Stimulated activated CD4-positive, alpha-beta T cell treated with anti-CD3 and anti-CD28 coated beads, Interleukin-15, amount 100 ng/mL, for 1 hour (primary cell): ENCODE measurements around the gene SMARCC2.

Experiments
- DNase-seq, 2 donors: peaks; one replicate each; pipeline ENCODE4 v3.0.0-alpha.2; 2020; ENCODE audit warnings: low read depth in 1 of 2, low spot score in 1 of 2

The SMARCC2 gene

DNA sequence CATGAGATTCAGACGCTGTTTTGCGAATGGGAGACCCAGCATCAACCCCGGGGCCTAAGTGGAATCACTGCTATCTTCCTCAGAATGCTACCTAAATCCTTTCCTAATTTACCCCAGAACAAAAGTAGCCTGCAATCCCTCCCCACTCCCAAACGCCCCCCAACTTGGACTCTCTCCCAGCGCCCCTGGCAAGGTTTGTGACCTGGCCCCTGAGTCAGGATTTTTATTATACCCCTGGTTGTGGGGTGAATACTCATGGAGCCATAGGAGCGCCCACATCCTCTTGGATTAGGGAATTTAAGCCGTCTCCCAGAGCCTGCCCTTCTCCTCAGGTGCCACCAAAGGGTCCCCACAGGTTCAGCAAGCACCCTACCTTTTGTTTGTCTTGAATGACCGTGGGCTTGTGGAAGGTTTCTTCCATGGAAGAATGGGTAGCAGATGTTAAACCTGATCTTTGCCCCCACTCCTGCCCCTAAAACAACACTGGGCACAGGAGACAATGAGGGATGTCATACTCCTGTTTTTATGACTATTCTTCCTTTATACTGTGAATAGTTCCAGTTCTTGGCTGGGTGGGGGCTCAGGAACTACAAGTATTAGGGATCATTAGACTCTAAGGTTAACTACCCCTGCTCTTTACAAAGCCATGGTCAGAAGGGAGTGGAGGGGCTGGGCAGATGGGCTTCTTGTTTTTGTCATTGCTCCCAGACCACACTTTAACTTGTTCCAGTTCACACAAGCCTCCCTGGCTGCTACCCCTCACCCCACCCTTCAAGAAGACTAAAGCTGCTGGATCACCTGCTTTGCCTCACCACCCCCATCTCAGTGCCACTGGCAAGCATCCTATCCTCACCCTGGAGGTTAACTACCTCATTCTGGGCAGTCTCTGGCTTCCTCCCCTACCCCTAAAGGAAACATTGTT, 36.3 kb downstream of the SMARCC2 start:
- no peak for DNase-seq

DNA sequence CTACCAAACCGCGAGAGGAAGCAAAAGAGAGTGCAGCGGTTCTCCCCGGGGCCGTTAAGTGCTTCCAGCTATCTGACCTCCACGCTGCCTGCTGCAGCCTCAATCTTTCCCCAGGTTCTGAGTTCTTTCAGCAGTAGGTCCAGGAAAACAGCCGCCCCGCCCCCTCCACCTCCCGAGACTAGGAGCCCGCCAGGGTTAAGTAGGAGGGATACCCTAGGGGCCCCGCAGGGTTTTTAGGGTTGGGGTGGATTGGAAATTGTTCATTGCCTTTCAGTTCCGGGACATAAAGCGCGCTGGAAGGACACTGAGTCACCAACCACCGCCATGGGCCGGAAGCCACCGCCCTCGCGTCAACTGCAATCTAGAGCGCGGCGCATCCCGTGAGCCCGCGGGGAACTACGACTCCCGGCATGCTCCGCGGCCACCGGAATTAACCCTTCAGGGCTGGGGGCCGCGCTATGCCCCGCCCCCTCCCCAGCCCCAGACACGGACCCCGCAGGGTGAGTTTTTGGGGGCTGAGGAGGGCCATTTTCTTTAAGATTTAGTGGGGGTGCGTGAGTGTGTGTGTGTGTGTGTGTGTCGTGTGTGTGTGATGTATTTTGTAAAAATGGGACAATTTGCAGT, 37.0 kb downstream of the SMARCC2 start, which contains the start of gene MYL6B:
MYL6B (plus strand) TSS at position 456 of the 624 bp plus-strand sequence. CDS start 1,332 bp downstream, outside the sequence.
- DNase-seq = peak; percentile 81 to 90

DNA sequence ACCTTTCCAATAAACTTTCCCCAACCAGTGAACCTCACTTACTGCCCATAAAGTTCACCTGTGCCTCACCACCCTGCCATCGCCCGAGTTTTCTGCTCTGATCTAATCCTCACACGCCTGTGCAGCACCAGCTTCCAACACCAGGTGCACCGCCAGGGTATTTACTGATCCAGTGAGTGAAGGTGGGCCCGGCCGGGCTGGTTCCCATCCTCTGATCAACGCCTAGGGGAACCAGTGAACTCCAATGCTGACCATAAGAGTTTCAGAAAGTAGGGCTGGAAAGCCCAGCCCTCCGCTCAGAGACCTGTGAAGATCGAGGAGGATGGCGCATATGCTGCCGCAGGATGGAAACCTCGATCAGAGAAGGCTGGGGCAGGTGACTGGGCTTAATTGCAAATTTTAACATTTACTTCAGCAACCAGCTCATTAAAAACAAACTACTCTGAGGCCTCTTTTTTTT, 37.6 kb downstream of the SMARCC2 start:
- DNase-seq = peak; percentile 28 to 41

DNA sequence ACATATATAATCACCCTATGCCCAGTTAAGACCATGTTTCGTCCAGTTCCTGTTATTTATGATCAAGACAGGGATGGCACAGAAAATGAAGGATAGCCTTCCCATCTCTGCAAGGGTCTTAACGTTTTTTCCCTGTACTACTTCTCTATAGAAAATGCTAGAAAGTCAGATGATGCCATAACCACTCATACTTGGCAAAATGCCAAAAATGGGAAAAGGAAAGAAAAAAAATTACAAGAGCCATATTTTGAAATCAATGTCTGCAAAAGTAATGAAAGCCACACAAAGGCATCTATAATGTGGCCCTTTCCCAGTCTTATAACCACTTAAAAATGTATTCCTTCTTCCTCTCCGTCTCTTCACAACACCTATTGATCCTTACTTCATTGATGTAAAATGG, 38.7 kb downstream of the SMARCC2 start:
- DNase-seq = no peak

DNA sequence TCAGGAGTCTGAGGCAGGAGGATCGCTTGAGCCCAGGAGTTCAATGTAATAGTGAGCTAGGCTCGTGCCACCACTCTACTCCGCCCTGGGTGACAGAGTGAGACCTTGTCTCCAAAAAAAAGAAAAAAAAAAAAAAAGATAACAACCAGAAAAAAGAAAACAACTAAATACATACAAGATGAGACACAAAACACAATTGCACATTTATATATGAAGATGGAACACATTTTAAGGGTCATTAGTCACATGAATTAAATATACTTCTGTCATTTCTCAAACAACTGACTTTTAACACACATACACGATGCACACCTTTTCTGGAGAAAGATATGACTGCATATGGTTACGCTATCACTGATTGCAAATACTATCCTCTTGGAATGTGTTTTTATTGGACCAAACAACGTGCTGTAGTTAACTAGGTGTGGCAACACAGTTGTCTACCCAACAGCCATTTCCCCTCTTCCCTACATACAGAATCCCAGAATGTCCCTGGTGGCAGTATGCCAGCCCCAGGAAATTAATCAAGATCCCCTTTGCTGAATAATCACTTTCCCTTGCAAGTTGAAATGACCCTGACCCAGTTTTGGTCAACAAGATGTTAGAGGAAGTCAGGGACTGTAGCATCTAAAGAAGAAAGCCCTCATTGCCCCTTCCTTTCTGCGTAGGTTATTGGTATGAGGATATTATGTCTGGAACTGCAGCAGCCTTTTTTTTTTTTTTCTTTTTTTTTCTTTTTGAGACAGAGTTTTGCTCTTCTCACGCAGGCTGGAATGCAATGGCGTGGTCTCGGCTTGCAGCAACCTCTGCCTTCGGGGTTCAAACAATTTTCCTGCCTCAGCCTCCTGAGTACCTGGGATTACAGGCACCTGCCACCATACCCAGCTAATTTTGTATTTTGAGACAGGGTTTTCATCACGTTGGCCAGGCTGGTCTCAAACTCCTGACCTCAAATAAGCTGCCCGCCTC, 42.5 kb downstream of the SMARCC2 start:
- no peak for DNase-seq

DNA sequence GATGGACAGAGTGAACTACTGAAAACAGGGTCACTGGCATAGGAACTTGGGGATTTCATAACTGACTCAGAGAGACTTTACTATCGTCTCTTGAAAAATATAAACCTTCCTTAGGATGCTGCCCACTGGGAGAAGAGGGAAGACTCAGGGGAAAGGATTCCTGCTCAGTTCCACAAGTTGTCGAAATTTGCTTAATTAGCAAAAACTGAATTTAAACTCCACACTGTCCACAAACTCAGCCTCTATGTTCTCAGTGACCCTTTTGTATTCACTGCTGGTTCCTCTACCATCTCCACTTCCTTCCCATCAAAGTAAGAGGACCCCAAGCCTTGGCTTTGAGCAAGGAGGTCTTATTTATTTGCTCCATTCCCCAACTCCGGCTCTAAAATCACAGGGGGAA, 44.1 kb downstream of the SMARCC2 start:
- no peak for DNase-seq

DNA sequence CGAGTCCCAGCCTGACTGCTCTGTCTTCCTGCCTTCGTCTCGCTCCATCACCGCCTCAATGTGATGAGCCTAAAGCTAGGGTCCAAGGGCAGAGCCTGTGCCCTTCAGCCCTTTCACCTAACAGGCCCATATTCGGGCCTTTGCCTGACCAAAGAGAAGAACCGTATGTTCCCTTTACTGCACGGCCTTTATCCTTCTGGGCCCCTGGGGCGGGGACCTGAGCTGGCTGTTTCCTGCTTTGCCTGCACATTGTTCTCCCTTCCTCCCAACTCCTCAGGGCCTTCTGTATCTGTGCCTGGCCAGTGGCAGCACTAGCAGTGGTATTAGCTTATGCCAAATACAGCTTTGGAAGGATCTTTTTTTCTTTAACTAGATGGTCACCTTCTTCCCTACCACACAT, 45.4 kb downstream of the SMARCC2 start:
- no peak for DNase-seq

DNA sequence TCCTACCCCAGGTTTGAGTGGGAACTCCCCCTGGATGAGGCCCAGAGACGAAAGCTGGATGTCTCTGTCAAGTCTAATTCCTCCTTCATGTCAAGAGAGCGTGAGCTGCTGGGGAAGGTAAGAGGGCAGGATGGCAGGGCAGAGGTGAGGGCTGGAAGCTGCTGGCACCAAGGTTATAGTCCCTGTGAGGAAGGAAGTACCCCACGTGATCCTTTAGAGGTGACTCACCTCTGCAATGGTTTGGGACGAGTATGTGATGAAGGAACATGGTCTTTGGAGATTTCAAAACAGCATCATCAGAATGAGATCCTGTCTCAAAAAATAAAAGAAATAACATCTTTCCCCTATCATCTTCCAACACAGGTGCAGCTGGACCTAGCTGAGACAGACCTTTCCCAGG, 46.1 kb downstream of the SMARCC2 start:
- DNase-seq = no peak

DNA sequence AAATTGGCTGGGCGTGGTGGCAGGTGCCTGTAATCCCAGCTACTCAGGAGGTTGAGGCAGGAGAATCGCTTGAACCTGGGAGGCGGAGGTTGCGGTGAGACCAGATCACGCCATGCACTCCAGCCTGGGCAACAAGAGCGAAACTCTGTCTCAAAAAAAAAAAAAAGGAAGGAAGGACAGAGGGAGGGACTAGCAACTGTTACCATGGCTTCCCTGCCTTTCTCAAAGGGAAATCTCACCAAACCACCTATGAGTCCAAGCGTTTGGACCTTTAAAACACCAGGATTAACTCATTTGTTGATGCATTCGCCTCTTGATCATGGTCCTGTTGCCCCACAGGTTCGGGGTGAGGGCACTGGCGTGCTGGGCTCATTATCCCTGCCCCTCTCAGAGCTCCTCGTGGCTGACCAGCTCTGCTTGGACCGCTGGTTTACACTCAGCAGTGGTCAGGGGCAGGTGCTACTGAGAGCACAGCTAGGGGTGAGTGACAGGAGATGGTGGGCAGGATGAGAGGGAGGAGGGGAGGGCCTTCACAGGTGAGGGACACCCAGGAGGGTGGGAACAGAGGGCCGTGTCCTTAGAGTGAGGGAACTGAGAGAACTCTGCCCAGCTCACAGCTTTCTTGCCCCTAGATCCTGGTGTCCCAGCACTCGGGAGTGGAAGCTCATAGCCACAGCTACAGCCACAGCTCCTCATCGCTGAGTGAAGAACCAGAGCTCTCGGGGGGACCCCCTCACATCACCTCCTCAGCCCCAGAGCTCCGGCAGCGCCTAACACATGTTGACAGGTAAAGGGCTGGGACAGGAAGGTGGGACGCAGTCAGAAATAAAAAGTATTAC, 47.1 kb downstream of the SMARCC2 start:
- DNase-seq = no peak

DNA sequence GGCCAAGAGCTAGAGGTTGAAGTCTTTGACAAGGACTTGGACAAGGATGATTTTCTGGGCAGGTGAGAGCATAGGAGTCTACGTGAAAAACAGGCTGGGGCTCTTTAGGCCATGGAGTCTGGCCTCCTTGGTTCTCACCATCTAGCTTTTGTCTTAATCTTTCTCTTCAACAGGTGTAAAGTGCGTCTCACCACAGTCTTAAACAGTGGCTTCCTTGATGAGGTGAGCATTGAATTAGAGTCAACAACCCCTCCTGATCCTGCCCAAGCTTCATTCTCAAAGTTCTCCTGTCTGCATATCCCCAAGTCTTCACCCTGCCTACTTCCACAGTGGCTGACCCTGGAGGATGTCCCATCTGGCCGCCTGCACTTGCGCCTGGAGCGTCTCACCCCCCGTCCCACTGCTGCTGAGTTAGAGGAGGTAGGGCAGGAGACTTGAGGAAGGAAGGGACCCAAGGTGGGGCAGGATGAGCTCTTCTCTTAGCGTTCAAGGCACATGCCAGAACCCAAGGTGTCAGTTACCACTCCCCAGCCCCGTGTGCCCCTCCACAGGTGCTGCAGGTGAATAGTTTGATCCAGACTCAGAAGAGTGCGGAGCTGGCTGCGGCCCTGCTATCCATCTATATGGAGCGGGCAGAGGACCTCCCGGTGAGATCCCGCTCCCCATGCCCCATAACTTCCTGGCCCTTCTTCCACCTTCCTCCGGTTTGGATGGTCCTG, 51.3 kb downstream of the SMARCC2 start:
- DNase-seq = no peak

DNA sequence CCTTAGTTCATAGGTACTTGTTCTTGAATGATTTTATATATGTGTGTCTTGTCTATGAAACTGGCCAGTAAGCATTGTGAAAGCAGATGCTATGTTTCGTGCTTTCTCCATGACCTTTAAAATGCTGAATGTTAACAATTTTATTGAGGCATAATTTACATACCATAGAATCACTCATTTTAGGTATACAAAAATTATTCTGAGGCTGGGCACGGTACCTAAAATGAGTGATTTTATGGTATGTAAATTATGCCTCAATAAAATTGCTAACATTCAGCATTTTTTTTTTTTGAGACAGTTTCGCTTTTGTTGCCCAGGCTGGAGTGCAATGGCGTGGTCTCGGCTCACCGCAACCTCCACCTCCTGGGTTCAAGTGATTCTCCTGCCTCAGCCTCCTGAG, 54.4 kb downstream of the SMARCC2 start:
- no peak for DNase-seq

DNA sequence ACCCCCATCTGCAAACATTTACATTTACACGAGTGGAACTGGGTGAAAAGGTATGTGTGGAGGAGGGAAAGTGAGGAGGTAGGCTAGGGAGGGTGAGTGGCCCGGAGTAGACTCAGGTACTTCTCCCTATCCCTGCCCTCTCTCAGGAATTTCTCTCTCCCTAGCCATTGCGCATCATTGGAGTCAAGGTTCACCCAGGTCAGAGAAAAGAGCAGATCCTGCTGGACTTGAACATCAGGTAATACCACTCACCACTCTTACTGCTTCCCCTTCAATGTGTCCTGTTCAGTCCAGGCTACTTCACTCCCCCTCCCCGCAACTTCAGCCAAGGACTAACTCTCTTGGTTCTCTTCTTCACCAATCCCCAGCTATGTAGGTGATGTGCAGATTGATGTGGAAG, 58.4 kb downstream of the SMARCC2 start:
- no peak for DNase-seq

DNA sequence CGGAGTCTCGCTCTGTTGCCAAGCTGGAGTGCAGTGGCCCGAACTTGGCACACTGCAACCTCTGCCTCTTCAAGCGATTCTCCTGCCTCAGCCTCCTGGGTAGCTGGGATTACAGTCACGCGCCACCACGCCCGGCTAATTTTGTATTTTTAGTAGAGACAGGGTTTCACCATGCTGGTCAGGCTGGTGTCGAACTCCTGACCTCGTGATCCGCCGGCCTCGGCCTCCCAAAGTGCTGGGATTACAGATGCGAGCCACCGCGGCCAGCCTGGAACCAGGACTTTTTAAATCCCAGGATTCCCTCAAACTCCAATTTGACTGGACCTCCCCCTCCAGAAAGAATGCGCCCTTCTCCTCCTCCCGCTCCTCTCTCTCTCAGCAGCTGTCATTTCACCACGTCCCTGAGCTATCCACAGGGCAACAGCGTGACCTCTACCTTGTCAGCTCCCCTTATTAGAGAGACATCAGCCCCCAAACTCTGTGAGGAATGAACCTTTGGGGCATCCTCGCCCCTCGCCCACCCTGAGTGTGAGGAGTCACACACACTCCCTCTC, 59.3 kb downstream of the SMARCC2 start:
- DNase-seq = no peak

DNA sequence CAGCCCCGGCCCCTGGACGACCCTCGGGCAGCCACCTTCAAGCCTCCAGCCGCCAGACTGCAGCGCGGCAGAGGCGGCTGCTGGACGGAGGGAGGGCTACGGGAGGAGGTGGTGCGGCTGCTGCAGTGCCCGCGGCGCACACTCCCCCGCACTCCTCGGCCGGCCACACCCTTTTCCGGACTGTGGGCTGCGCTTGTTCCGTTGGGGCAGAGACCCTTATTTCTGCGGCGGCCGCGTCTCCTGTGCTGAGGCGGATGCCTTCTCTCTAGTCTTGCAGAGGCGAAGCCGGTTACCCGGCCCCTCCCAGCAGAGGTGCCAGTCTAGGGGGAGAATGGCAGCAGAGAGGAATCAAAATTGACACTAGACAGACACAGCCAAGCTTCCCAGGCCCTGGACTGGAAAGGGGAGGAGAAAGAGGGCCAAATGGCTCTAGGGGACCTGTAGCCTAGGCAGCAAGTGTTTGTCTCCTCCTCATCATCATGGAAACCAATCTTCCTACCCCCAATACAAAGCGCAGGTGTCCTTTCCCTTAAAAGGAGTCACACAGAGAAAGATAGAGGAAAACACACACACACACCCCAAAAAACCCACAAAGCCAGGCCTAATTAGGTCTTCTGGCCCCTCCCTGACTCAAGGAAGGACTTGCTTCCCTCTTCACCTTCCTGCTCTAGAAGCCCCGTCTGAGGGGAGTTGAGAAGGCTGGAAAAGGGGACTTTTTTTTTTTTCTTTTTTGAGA, 59.9 kb downstream of the SMARCC2 start:
- peak; percentile 38 to 60 for DNase-seq

DNA sequence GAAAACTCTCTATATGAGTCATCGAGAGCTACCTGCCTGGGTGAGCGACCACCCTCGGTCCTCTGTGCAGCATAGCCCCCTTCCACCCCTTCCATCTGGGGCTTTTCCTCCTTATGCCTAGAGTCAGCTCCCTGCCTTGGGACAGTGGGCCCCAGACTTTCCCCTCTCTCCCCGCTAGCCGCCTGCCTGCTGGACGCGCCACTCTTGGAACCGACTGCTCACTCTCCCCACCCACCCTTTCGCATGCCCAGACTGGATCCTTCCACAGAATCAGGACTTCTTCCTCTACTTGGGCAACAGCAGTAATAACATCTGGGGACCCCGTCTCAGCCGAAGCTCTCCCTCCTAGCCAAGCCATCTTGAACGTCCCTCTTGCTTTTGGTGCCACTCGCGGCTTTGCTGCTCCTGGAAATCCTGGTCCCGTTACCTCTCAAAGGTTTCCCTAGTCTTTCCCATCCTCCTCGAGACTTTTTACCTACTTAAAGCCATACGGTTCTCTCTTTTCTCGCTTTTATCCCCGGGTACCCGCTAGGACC, 60.5 kb downstream of the SMARCC2 start:
- DNase-seq = no peak

DNA sequence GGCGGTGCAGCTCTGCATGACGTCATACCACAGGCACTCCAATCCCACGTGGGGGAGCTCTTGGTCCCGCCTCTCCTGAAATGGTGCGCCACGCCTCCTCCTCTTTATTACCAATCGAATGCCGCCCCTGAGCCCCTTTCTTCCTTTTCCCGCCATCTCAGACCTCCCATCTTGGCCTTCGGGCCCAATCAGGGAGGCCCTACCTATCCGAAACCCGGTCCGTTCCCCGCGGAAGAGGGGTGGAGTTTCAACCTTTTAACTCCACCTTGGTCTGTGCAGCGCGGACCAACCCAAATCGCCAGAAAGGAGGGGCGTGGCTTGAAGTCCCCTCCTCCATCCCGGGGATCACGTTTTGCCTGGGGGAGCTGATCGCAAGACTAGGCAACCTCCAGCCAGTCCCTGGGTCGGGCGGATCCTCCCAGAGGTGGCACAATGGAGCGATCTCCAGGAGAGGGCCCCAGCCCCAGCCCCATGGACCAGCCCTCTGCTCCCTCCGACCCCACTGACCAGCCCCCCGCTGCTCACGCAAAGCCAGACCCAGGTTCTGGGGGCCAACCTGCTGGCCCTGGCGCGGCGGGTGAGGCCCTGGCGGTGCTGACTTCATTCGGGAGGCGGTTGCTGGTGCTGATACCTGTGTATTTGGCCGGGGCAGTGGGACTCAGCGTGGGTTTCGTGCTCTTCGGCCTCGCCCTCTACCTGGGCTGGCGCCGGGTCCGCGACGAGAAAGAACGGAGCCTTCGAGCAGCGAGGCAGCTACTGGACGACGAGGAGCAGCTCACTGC, 61.2 kb downstream of the SMARCC2 start, which contains the start of gene ESYT1:
ESYT1 (plus strand) TSS at position 380 of the 782 bp plus-strand sequence; CDS start at position 433, 53 bp downstream.
- DNase-seq = peak; percentile 83 to 95

DNA sequence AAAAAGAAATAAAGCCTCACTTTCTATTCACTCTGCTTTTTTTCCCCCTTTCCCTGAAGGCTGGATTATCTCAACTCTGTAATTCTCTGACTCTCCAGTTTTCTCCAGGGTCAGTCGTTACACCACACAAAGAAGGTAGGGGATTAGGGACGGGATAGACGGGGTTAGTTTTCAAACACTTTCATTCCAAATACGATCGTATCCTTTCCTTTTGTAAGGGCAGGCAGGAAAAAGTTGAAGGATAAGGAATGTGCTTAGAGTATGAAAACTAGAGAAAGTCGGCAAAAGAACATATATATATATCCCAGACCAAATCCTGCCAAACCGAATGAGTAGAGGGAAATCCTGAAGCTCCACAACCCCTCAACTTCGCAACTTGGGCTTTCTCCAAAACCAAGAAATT, 61.8 kb downstream of the SMARCC2 start:
- no peak for DNase-seq
